Astrocyte of the hippocampus (primary cell): ENCODE results near the gene CXCL14.
"Not testable (repeated sequence)": the region's sequence is repeated elsewhere in the genome, so short reads cannot be mapped to it uniquely, and the experiment has no call there.

Experiments used
- DNase-seq: peaks from one replicate; pipeline ENCODE4 v3.0.0; 2011; ENCODE audit warnings: low read depth, low spot score

CXCL14 gene

DNA sequence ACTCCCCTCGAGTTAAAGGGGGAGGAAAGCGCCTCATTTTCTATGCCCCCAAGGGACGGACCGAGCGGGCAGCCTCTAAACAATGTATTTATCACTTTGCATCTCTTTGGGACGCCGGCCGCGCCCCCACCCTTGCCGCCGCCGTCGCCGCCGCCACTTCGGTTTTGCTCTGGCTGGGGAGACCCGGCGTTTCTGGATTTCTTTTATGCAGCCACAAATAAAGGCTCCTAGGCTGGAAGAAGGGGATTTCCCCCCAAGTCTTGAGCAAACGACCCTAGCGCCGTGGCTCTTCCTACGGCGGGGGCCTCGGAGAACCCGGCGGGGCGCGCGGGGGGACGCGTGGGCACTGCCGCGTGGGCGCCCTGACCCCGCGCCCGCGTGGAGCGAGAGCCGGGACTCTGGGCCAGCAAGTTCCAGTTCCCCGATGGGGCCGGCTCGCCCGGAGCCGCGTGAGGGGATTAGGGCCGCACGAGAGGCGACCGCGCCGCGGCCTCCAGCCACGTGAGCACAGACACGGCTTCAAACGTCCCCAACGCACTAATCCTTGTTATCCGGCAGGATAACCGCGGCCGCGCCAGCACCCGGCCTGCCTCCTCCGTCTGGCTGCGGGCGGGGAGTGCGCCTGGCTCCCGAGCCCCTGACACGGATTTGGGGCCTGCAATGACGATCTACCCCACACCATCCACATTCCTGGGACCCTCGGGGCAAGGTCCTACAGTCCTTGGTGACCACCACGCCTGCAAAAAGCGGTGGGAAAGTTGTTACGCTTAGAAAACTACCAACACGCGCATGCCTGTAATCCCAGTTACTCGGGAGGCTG is 35.1 kb downstream of the CXCL14 start:
- no peak for DNase-seq

DNA sequence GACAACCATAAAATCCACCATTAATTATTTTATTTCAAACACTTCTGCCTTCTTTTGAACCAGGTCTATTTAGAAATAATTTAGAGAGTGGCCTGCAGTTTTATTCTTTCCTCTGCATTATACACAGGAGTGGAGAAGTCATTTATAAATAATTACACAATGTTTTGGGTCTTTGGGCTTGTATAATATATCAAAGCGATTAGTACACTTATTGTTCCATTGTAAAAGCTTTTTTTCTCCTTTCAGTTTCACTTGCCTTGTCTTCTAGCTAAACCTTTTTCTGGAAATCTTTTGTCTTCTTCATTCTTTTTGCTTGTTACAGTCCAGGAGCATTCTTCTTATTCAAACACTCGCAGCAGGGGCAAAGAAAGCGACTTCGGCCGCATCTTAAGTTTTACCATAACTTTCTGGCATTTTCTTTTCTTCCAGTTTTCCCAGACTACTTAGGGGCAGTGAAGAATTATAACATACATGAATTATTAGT is 35.7 kb downstream of the CXCL14 start:
- DNase-seq: peak; percentile 16

GRCh38 chr5:135541807-135542502 is 36.8 kb downstream of the CXCL14 start:
- no peak for DNase-seq

GRCh38 chr5:135539430-135540005 is 39.3 kb downstream of the CXCL14 start:
- no peak for DNase-seq

GRCh38 chr5:135538261-135538660 is 40.5 kb downstream of the CXCL14 start:
- DNase-seq: no peak

- DNase-seq: no peak
Observed at GRCh38 chr5:135537745-135538144, 41.0 kb downstream of the CXCL14 start.

DNA sequence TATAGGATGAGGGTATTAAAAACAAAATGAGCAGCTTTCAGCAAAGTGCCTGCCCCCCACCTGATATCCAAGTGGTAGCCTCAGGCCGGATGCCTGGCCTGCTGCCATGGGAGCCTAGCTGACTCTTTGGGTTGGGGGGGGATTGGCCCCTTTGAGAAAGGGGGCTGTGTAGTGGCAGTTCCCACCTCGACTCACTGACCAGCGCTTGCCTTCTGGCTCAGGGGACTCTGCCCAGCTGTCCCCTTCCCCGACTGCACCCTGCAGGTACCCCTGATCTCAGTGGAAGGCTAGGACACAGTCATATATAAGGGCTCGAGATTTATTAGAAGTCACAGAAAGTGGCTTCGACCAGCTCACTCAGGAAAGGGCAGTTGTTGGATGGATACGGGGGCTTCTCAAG is 41.5 kb downstream of the CXCL14 start:
- no peak for DNase-seq

- DNase-seq: peak; percentile 29
Observed at GRCh38 chr5:135535820-135536801, 42.7 kb downstream of the CXCL14 start, which contains the start of gene NEUROG1. NEUROG1 (minus strand) TSS chr5:135535964; CDS start chr5:135535690, 274 bp downstream.

DNA sequence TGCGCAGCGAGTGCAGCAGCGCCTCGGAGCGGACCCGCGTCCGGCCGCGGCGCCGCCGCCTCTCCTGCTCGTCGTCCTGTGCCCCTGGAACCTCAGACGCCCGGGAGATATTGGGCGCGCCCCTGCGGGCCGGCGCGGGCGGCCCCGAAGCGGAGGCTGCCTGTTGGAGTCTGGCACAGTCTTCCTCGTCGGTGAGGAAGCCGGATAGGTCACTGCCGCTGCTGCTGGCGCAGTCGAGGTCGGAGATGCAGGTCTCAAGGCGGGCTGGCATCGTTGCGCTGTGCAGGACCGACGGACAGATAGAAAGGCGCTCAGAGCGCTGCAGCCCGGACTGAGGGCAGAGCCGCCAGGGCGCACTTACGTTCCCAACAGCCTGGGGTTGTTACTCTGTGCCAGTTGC is 43.4 kb downstream of the CXCL14 start:
- peak; percentile 36 for DNase-seq

DNA sequence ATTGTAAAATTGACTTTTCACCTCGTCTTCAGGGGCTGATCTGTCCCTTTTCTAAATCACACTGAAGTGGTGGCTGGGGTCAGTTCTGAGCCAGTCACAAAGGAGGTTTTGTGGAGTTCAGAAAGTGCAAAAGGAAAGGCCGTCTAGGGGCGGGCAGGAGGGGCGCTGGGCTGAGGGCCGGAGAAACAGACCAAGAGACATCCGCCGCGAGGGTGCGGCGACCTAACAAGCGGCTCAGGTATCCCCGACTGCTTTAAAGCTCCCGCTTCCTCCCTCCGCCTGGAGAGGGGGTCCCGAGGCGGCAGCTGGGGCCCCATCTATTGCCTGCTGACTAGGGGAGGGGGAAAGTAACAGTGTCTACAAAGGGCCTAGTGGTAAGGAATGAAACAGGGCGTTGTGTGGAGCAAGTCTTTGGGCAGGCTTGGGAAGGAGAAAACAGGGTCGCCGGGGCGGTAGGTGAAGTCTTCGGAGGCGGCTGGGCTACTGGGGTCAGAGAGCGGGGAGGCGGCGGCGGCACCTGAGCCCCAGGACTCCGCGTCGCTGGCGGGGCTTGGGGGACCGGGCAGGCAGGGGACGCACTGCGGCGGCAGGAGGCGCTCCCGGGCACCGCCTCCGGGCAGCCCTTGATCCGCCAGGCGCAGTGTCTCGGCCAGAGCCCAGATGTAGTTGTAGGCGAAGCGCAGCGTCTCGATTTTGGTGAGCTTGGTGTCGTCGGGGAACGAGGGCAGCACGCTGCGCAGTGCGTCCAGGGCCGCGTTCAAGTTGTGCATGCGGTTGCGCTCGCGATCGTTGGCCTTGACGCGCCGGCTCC is 44.0 kb downstream of the CXCL14 start:
- DNase-seq: peak; percentile 5

GRCh38 chr5:135533794-135534193 is 45.0 kb downstream of the CXCL14 start:
- no peak for DNase-seq

DNA sequence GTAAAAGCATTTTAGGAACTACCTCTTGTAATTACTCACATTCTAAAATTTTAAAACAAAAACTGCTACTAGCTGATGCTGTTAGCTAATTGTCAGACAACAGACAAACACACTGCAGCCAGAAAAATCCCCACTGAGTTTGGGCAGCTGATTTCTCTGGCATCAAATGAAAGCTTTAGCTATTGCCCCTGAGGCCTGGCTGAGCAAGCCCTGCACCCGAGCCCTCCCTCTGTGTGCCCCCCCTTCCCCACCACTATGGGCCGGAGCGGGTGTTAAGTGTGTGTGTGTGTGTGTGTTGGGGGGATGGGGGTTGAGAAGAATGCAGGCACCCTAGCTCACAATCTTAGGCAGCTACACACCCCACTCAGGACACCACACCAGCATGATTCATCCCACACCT is 45.5 kb downstream of the CXCL14 start:
- DNase-seq: no peak

DNA sequence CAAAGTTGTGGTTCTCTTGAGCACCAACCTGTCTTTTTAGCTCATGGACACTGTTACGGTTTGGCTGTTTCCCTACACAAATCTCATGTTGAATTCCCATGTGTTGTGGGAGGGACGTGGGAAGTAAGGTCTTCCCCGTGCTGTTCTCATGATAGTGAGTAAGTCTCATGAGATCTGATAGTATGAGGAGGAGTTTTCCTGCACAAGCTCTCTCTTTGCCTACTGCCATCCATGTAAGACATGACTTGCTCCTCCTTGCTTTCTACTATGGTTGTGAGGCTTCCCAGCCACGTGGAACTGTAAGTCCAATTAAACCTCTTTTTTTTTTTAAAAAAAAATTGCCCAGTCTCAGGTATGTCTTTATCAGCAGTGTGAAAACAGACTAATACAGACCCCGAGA is 49.2 kb downstream of the CXCL14 start:
- DNase-seq: not testable (repeated sequence)

DNA sequence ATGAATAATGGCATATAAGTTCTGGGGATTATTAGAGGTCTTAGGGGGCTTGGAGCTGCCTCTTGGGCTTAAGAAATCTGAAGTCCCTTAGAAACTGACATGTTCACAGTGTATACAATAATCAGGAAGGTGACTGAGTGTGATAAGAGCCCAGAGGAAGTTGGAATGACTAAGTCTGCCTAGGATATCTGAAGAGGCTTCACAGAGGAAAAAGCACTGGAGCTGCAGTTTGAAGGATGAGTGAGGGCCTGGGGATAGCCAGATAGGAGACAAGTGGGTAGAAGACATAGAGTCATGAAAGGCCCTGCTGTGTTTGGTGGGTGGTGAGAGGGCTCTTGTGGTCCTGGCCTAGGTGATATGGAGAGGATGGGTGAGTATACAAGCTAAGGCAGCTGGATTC is 51.9 kb downstream of the CXCL14 start:
- no peak for DNase-seq

GRCh38 chr5:135521964-135522363 is 56.8 kb downstream of the CXCL14 start:
- no peak for DNase-seq
